Measurements from ENCODE around the gene SPON2.

SPON2 gene
- long read RNA-seq, donor 1, partial matches to known transcripts, result 0 of 4 reads
- long read RNA-seq, donor 1, other reads (novel, unspliced or antisense), result 0 of 4 reads
- long read RNA-seq, donor 2, partial matches to known transcripts, result 0 of 1 reads
- long read RNA-seq, donor 2, other reads (novel, unspliced or antisense), result 0 of 1 reads
- long read RNA-seq, donor 3, partial matches to known transcripts, result 0 of 2 reads
- long read RNA-seq, donor 3, other reads (novel, unspliced or antisense), result 0 of 2 reads
- long read RNA-seq, donor 4, partial matches to known transcripts, result 54 of 82 reads
- long read RNA-seq, donor 4, other reads (novel, unspliced or antisense), result 25 of 82 reads
- long read RNA-seq, donor 5, partial matches to known transcripts, result 8 of 9 reads
- long read RNA-seq, donor 5, other reads (novel, unspliced or antisense), result 0 of 9 reads
- long read RNA-seq, donor 6, partial matches to known transcripts, result 0 of 3 reads
- long read RNA-seq, donor 6, other reads (novel, unspliced or antisense), result 0 of 3 reads
- long read RNA-seq, donor 7, partial matches to known transcripts, result 0 of 1 reads
- long read RNA-seq, donor 7, other reads (novel, unspliced or antisense), result 0 of 1 reads
- long read RNA-seq, donor 8, partial matches to known transcripts, result 0 of 4 reads
- long read RNA-seq, donor 8, other reads (novel, unspliced or antisense), result 0 of 4 reads

- DNase-seq, result peak; percentile 67
These were observed at the start of gene SPON2 for GRCh38 chr4:1172228-1172851. SPON2 (minus strand) TSS chr4:1172583.

DNA sequence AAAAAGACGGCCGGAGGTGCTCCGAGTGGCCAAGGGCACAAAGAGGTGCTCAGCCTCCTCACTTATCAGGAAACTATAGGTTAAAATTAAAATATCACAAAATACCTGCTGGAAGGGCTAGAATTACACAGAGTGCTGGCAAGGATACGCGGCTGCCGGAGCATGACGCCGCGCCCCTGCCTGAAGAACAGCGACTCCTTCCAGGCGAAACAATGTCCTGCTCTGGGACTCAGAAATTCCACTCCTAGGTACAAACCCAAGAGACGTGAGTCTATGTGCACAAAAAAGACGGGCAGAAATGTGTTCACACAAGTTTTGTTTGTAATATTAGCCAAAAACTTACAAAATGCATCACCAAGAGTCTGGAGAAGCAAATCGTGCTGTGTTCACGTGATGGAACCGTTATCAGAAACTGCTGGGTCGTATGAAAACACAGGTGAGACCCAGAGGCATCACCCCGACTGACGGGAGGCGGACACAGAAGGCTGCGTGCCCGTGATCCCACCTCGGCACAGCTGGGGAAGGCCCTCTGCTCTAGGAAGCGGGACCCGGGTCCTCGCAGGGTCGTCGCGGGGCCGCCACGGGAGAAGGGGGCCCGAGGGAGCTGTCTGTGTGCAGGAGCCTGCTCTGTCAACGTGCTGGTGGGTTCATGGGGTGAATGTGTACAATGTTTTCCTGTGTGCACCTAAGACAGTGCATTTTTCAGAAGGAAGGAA is 48.9 kb upstream of the SPON2 start:
- DNase-seq, result no peak

GRCh38 chr4:1220566-1220965 is 48.2 kb upstream of the SPON2 start:
- DNase-seq, result no peak

- no peak for DNase-seq
These were observed 47.2 kb upstream of the SPON2 start for GRCh38 chr4:1219566-1219950.

GRCh38 chr4:1218634-1219565 is 46.5 kb upstream of the SPON2 start:
- DNase-seq, result no peak

- DNase-seq, result no peak
These were observed 45.0 kb upstream of the SPON2 start for GRCh38 chr4:1217366-1217765.

GRCh38 chr4:1216869-1217294 is 44.5 kb upstream of the SPON2 start:
- no peak for DNase-seq

DNA sequence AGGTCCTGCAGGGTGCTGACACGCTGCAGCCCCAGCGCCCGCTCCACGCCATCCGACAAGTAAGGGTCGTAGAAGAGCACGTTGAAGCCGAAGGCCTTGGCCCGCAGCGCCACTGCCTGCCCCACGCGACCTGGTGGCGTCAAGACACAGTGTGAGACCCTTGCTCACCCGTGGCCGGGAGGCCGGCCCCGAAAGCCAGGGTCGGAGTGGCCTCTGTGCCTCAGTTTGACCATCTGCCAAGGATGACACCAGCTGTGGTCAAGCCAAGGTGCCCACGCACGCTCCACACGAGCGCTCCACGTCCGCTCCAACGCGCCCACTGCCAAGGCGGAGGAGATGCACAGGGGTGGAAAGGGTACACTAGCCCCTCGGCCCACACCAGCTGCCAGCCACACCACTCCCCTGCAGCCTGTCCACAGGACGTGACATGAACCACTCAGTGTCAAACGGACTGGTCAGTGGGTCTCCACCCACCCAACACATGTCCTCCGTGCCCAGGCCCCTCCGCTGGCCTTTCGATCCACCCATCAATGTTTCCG is 43.8 kb upstream of the SPON2 start:
- DNase-seq, result no peak

DNA sequence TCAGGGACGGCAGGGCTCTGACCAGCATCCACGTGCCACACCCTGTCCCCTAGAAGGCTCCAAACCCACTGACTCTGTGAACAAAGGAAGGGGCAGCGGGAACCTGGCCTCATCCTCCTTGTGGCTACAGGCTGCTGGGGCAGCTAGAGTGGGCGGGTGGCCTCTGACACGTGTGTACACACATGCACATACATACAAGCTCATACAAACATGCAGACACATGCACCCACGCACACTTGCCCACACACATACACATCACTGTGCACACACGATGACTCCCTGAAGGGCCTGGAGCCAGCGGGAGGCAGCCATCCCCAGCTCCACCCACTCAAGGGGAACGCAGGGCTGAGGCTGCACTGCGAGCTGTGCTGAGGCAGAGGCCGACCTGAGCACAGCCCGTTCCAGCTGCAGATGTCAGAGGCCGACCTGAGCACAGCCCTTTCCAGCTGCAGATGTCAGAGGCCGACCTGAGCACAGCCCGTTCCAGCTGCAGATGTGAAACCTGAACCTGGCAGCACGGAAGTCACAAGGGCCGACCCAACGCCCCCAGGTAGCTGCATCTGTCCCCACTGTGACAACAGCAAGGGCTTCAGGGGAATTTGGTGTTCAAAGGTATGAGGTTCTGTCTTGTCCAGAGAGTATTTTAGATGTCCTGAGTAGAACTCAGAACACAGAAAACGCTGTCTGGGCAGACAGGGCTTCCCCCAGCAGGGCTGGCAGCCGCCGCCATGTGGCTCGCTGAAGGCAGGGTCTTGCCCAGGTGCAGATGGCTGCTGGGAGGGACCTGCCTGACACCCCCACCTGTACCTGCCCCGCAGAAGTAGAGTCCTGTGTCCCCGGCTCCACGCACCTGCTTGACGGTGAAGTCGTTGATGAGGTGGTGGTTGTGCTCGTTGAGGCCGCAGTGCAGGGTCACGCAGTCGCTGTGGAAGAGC is 43.0 kb upstream of the SPON2 start:
- no peak for DNase-seq

DNA sequence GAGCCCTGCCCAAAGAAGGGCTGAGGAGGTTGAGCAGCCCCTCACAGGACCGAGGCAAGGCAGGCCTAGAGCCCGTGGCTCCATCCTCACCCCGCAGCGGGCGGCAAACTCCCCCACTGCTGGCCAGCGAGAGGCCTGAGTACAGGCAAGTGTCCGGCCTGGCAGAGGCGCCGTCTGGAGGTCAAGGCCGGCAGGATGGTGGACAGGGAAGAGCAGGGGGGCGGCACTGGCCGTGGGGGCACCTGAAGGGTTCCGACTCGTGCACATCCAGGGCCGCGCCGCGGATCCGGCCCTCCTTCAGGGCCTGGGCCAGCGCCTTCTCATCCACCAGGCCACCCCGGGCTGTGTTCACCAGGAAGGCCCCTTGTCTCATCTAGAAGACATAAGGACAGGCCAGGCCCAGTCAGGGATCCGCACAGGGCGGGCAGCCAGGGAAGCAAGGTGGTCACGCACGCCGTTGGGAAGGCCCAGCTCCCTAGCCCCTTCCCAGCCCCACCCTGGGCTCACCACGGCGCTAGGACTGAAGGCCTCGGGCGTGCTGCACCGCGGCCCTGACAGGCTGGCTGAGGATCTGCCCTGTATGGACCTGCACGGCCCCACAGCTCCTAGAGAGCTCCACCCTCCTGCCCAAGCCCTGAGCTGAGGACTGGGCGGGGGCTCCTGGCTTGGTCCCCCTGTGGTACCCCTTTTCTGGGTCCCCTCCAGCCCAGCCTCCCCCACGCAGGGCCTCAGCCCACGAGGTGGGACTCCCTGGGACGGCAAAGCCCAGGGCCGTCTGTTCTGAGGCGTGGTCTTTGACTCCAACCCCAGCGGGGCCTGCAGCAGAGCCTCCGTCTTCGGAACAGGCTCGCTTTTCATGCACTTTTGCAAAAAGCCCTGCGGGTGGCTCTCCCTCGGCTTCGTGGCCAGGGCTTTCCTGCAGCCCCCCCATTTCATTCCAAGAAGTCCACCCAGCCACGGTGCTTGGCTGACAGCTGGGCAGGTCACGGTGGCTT is 42.0 kb upstream of the SPON2 start:
- no peak for DNase-seq

DNA sequence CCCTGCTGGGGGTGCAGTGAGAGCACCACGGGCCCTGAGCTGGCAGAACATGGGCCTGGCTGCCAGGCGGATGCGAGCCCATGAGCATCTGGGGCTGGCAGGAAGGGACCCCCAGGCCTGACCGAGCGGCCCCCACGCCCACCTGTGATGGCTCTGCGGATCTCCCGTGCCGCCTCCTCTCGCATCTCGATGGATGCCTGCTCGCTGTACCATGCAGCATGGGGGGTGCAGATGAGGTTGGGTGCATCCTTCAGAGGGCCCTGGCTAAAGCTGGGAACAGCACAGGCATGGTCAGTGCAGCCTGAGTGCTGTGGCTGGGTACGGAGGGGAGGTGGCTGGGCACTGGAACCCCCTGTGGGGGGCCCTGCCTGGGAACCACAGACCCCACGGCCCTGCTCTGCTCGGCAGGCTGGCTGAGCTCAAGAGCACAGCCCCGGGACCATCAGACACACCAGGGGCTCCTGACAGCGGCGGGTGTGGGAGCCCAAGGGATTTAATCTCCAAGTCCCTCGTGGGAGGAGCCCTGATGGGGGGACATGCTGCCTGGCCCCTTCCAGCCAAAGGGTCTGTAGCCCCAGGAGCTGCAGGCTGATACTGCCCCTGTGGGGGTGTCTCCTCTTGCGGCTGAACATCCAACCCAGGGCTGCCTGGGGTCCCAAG is 41.1 kb upstream of the SPON2 start:
- no peak for DNase-seq

- DNase-seq, result no peak
These were observed 40.4 kb upstream of the SPON2 start for GRCh38 chr4:1212546-1213335.

DNA sequence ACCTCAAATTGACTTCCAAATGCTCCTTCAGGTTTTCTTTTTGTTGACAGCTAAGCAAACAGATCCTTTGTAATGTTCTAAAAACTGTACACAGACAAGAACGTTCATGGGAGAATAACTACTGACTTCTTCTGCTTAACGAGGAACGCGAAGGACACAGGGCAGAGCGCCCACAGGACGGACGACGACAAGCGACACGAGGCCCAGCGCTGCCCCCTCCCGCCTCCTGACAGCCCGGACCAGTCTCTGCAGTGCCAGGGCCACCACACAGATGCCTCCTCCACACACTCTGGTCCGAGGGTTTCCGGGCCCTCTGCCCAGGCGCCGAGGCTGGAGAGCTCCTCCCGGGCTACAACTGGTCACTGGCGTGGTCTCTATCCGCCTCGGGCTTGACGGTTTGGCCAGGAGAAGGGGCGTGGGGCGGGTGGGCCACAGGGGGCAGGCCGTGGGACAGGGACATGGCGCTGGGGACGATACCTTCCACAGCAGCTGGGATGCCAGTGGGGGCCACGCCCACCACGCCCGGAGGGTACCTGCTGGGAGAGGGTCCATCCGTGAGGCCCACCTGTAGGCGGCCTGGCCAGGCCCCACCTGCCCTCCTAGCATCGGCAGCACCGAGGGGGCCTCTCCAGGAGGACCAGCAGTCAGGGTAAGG is 39.6 kb upstream of the SPON2 start:
- no peak for DNase-seq

GRCh38 chr4:1211371-1211770 is 39.0 kb upstream of the SPON2 start:
- DNase-seq, result no peak

GRCh38 chr4:1210971-1211370 is 38.6 kb upstream of the SPON2 start:
- DNase-seq, result no peak

- DNase-seq, result no peak
These were observed 38.0 kb upstream of the SPON2 start for GRCh38 chr4:1210241-1210841.
